LNCAP (cell line): ENCODE results near the gene EPOP.

Source experiments
- CTCF ChIP-seq: fragments of 450-650 bp; IDR thresholded peaks from 2 replicates; pipeline ENCODE4 v1.5.1; 2017; ENCODE audit warnings: mild to moderate bottlenecking

Gene EPOP

DNA sequence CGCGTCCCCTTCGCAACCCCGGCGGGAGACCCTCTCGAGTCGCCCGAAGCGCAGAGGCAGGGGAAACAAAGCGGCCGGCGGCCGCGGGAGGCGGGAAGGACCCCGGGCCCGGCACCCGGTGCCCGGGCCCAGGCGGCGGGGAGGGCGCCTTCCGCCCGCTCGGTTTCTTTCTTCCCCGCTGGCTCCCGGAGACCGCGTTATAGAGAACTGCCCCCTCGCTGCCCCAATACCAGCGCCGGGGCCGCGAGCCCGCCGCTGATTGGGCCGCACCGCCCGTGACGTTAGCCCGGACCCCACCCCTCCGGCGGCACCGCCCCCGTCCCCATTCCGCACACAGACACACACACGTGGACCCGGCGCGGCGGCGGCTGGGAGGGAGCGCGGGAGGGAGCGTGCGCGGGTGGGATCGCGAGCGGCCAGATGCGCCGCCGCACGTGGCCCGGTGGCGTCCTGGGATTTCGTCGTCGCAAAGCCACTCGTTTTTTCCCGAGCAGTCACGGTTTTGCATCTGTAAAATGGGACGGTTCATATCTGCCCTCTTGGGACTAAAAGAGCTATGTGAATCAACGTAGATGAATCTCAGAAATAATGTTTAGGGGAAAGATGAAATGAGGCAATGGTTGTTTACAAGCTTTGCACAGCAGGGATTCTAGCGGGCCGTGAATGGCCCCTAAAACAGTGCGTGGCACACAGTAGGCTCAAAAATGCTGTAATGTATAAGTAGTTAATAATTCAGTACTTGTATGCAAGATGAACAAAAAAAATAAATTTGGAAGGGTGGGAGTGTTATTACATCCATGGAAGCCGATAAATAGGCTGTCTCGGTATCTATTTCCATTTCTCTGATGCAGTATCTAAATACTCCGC, at the start of gene EPOP:
TSS of gene EPOP (minus strand) at position 209 of the 867 bp plus-strand sequence. CDS start 462 bp downstream, outside the sequence.
- no peak for TF ChIP-seq CTCF

DNA sequence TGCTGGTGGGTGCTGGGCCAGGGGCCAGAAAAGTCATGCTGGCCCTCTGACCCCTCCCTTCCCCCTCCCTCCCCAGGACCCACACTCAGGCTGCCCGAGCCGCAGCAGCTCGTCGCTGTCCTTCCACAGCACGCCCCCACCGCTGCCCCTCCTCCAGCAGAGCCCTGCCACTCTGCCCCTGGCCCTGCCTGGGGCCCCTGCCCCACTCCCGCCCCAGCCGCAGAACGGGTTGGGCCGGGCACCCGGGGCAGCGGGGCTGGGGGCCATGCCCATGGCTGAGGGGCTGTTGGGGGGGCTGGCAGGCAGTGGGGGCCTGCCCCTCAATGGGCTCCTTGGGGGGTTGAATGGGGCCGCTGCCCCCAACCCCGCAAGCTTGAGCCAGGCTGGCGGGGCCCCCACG, 47.0 kb upstream of the EPOP start:
- TF ChIP-seq CTCF = no peak

- TF ChIP-seq CTCF = no peak
These were observed 46.2 kb upstream of the EPOP start for GRCh38 chr17:38720941-38721340.

DNA sequence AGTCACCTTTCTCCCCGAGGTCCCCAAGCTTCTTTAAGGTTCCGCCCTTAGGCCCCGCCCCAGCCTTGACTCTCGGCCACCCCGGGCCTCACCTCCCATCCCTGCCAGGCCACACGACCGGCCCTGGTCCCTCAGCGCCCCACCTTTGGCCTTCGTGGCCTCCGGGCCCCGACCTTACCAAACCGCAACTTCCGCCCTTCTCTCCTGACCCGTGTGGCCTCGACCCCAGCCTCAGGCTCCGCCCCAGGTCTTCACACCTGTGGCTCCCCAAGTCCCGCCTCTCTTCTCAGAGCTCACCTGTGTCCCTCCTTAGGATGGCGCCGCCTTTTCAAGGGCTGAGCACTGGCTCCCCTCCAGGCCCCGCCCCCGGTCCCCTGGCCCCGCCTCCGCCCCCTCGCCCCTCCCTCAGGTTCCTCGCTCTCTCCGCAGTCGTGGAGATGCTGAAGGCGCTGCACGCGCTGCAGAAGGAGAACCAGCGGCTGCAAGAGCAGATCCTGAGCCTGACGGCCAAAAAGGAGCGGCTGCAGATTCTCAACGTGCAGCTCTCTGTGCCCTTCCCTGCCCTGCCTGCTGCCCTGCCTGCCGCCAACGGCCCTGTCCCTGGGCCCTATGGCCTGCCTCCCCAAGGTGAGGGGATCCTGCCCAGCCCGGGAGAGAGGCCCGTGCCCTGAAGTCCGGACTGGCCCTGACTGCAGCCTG, 45.3 kb upstream of the EPOP start:
- TF ChIP-seq CTCF = no peak

GRCh38 chr17:38719289-38719942, 44.7 kb upstream of the EPOP start:
- no peak for TF ChIP-seq CTCF

DNA sequence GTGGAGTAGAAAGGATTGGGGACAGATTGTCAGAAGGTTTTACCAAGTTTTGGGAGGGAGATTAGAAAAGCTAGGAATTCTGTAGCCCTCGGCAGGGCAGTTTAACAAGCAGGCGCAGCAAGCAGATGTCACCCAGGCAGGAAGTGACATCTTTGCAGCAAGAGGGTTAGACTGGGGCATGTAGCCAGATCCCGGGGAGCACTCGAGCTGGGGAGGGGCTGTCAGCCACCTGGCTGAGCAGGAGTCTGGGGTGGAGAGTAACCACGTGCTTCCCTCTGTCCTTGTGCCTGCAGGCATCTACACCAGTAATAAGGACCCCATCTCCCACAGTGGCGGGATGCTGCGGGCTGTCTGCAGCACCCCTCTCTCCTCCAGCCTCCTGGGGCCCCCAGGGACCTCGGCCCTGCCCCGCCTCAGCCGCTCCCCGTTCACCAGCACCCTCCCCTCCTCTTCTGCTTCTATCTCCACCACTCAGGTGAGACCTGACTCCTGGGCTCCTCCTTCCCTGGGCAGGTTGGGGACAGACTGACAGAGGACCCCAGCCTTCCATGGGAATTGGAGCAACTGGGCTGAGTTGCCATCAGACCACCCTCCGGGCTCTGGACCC, 42.5 kb upstream of the EPOP start:
- TF ChIP-seq CTCF = no peak

DNA sequence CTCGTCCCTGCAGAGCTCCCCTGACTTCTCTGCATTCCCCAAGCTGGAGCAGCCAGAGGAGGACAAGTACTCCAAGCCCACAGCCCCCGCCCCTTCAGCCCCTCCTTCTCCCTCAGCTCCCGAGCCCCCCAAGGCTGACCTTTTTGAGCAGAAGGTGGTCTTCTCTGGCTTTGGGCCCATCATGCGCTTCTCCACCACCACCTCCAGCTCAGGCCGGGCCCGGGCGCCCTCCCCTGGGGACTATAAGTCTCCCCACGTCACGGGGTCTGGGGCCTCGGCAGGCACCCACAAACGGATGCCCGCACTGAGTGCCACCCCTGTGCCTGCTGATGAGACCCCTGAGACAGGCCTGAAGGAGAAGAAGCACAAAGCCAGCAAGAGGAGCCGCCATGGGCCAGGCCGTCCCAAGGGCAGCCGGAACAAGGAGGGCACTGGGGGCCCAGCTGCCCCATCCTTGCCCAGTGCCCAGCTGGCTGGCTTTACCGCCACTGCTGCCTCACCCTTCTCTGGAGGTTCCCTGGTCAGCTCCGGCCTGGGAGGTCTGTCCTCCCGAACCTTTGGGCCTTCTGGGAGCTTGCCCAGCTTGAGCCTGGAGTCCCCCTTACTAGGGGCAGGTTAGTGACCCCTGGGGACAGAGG, 41.7 kb upstream of the EPOP start:
- no peak for TF ChIP-seq CTCF
